ENCODE results near the gene MILR1.
"Not testable (repeated sequence)": the region's sequence is repeated elsewhere in the genome, so short reads cannot be mapped to it uniquely, and the experiment has no call there.

DNA sequence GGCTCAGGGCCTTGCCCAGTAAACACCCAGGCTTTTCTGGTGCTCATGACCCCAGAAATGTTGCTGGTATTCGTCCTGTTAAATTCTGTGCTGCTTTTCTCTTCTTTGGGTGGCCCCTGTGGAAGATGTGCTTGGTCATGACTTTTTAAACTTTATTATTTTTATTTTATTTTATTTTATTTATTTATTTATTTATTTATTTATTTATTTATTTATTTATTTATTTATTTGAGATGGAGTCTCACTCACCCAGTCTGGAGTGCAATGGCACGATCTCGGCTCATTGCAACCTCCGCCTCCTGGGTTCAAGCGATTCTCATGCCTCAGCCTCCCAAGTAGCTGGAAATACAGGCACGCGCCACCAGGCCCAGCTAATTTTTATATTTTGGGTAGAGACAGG is 10.9 kb downstream of the MILR1 start:
- TF ChIP-seq, protein P1, sequence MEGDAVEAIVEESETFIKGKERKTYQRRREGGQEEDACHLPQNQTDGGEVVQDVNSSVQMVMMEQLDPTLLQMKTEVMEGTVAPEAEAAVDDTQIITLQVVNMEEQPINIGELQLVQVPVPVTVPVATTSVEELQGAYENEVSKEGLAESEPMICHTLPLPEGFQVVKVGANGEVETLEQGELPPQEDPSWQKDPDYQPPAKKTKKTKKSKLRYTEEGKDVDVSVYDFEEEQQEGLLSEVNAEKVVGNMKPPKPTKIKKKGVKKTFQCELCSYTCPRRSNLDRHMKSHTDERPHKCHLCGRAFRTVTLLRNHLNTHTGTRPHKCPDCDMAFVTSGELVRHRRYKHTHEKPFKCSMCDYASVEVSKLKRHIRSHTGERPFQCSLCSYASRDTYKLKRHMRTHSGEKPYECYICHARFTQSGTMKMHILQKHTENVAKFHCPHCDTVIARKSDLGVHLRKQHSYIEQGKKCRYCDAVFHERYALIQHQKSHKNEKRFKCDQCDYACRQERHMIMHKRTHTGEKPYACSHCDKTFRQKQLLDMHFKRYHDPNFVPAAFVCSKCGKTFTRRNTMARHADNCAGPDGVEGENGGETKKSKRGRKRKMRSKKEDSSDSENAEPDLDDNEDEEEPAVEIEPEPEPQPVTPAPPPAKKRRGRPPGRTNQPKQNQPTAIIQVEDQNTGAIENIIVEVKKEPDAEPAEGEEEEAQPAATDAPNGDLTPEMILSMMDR (IDR thresholded peaks at IDR 0.05): not testable (repeated sequence)
- TF ChIP-seq ESRRA (IDR thresholded peaks at IDR 0.05; ENCODE audit: borderline replicate concordance, low read length); CHD2 (IDR thresholded peaks at IDR 0.05; ENCODE audit: low read length, partially characterized antibody); MYC (IDR thresholded peaks at IDR 0.05; ENCODE audit: borderline replicate concordance, low read length); POLR2A (IDR thresholded peaks at IDR 0.05; ENCODE audit: low read length); NR3C1 (IDR thresholded peaks at IDR 0.05); ZFP36 (IDR thresholded peaks at IDR 0.05; ENCODE audit: borderline replicate concordance, partially characterized antibody); CEBPB (IDR thresholded peaks at IDR 0.05); RAD21 (conservative IDR thresholded peaks at IDR 0.05 in 1 of 2, IDR thresholded peaks at IDR 0.05 in 1 of 2); MAZ (IDR thresholded peaks at IDR 0.05; ENCODE audit: borderline replicate concordance, low read depth, low read length); EP300 (IDR thresholded peaks at IDR 0.05): not testable (repeated sequence)
- TF ChIP-seq, protein P2, sequence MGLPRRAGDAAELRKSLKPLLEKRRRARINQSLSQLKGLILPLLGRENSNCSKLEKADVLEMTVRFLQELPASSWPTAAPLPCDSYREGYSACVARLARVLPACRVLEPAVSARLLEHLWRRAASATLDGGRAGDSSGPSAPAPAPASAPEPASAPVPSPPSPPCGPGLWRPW (IDR thresholded peaks at IDR 0.05): not testable (repeated sequence)

Data from A549 (cell line).